ENCODE data around the gene SAMD5.

The SAMD5 gene

DNA sequence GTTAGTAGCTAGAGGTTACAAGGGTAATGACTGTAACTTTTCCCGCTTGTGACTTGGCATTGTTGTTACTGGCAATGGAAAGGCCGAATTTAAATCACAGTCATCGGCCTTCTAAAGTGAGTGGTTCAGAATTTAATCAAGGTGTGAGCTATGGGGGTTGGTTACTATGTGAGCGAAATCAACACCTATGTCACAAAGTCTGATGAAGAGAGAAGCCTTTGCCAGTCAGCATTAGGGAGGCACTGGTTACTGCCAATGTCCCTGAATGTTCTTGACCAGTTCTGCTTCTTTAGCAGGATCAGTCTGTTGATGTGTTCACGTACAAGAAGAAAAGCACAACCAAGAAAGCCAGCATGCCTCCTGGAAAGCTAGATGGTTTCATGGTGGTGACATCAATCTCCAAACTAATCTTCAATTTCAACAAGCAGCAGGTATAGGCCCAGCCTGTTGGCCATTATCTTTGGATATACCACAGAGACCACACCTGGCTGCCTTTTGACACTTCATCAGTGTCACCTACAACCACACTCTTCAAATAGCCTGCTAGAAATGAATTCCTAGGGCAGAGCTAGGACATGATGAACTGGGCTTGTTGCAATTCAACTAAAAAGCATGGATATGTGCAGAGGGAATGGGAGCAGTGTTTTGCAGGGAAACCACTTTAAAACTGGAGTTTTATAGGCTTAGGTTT is 17.2 kb downstream of the SAMD5 start:
- no peak for DNase-seq (ENCODE audit: low read depth)
- TF ChIP-seq, protein P1, sequence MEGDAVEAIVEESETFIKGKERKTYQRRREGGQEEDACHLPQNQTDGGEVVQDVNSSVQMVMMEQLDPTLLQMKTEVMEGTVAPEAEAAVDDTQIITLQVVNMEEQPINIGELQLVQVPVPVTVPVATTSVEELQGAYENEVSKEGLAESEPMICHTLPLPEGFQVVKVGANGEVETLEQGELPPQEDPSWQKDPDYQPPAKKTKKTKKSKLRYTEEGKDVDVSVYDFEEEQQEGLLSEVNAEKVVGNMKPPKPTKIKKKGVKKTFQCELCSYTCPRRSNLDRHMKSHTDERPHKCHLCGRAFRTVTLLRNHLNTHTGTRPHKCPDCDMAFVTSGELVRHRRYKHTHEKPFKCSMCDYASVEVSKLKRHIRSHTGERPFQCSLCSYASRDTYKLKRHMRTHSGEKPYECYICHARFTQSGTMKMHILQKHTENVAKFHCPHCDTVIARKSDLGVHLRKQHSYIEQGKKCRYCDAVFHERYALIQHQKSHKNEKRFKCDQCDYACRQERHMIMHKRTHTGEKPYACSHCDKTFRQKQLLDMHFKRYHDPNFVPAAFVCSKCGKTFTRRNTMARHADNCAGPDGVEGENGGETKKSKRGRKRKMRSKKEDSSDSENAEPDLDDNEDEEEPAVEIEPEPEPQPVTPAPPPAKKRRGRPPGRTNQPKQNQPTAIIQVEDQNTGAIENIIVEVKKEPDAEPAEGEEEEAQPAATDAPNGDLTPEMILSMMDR (IDR thresholded peaks at IDR 0.05; ENCODE audit: low read depth, low read length, missing control alignments): no peak
- H3K4me3 ChIP-seq (ENCODE audit: low read depth, low read length): no peak overlapping the region

DNA sequence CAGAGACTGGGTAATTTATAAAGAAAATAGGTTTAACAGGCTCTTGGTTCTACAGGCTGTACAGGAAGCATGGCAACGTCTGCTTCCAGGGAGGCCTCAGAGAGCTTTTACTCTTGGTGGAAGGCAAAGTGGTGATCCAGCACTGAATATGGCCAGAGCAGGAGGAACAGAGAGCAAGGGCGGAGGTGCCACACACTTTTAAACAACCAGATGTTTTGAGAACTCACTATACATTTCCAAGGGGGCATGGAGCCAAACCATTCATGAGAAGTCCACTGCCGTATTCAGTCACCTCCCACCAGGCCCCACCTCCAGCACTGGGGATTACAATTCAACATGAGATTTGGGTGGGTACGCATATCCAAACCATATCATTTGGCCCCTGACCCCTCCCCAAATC is 18.7 kb downstream of the SAMD5 start:
- TF ChIP-seq, protein P1 (IDR thresholded peaks at IDR 0.05; ENCODE audit: low read depth, low read length, missing control alignments): no peak
- no peak overlapping the region for H3K4me3 ChIP-seq (ENCODE audit: low read depth, low read length)
- DNase-seq (ENCODE audit: low read depth): no peak

DNA sequence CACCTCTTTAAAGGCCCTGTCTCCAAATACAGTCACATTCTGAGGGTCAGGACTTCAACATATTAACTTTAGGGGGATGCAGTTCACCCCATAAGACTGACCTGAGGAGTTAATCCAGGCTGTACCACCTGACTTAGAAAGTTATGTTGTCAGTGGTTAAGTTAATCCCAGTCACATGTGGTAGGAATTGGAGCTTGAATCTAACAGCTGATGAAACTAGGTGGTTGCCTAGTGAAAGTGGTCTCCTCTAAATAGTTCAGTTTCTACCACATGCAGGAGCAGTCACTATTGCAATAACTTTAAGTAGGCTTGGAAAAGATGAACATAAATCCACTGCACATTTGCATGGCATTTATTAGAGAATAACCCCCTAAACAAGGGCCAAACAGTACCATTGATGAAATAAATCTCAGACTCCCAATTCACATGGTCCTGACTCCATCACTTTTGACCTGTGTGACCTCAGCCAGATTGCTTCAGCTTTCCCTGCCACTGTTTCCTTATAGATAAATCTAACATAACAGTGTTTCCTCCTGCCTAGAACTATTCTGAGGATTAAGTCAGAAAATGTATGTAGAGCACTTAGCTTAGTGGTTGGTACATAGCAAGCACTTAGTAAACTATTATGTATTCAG is 20.1 kb downstream of the SAMD5 start:
- no peak for DNase-seq (ENCODE audit: low read depth)

DNA sequence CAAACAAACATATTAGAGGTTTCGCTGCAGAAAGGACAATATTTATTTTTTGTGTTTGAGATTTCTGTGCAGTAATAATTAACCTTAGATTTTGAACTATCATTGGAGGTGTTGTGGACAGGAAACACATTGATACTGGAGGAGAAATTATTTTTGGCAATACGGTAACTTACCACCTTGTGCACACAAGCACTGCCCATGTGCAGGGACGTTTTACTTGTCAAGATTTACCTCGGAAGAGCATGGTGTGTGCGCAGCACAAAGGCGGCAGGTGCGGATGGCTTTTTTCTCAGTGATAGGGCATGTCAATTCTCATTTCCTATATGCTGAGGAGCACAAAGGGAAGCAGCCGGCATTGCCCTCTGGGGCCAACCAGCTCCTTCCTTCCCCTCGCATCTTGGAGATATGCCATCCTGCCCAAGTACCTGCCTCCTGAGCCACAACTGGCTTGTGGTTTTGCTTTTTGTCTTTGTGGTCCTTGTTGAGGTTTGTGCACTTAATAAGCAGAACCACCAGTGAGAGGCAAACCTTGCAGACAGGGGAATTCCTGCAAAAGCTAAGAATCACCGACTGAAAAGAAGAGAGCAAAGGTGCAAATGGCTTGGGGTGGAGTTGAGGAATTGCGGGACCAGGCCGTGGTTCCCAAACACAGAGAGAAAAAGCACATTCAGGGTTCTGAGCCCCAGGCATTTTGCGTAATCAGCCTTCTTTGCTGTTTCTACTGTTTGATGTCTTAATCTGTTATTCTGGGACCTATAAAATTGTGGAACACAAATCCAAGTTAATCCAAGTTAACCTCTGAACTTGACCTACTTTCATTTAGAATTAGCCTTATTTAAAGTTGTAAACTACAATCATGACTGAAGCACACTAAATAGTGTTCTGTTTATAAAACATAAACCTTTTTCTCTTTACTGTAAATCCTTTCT is 21.9 kb downstream of the SAMD5 start:
- TF ChIP-seq, protein P1 (IDR thresholded peaks at IDR 0.05; ENCODE audit: low read depth, low read length, missing control alignments): no peak
- no peak for DNase-seq (ENCODE audit: low read depth)
- H3K4me3 ChIP-seq (ENCODE audit: low read depth, low read length): no peak overlapping the region

More for the DNA sequence above, 20.1 kb downstream of the SAMD5 start:
- TF ChIP-seq, protein P1 (IDR thresholded peaks at IDR 0.05; ENCODE audit: low read depth, low read length, missing control alignments): no peak
- no peak overlapping the region for H3K4me3 ChIP-seq (ENCODE audit: low read depth, low read length)

DNA sequence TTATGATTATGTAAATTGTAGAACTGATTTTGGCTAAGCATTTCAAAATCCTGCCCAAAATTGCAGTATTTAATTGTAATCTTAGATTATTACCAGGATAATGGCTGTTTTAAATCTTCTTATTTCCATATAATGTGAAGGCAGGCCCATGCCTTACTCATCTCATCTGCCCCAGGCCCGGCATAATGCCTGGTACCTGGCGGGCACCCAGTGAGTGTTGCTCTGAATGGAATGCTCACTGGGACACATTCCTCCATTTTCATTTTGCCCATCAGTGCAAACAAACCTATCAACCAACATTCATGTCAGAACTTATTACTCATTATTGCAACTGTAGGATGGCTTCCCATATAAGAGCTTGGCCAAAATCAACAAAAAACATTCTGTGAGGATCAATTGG is 22.8 kb downstream of the SAMD5 start:
- H3K4me3 ChIP-seq (ENCODE audit: low read depth, low read length): no peak overlapping the region
- TF ChIP-seq, protein P1 (IDR thresholded peaks at IDR 0.05; ENCODE audit: low read depth, low read length, missing control alignments): no peak
- no peak for DNase-seq (ENCODE audit: low read depth)

DNA sequence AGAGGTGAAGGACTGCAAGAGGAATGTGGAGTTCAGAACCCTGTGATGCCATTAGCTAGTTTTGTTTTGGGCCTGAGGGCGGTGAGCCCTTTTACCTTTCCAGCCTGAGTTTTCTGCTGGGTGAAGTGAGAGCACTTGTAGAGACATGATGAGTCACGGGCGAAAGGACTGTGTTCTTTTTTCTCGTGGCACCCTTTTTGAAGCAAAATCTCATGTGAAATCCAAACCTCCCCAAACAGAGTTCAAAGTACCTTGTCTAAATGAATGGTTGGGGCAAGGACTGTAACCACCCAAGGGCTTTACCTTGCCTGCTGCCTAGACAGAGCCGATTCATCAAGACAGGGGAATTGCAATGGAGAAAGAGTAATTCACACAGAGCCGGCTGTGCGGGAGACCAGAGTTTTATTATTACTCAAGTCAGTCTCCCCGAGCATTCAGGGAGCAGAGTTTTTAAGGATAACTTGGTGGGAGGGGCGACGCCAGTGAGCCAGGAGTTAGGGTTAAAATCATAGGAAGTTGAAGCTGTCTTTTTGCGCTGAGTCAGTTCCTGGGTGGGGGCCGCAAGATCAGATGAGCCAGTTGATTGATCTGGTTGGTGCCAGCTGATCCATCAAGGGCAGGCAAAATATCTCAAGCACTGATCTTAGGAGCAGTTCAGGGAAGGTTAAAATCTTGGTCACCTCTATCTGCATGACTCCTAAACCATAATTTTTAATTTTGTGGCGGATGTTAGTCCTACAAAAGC is 25.8 kb downstream of the SAMD5 start:
- no peak overlapping the region for H3K4me3 ChIP-seq (ENCODE audit: low read depth, low read length)
- TF ChIP-seq, protein P1 (IDR thresholded peaks at IDR 0.05; ENCODE audit: low read depth, low read length, missing control alignments): no peak
- DNase-seq (ENCODE audit: low read depth): no peak

Data from GM12864 (cell line).